A549 (cell line): ENCODE data around the gene CCL7. TPM values are rescaled to one million over a fixed set of nuclear protein-coding genes. Genes with fewer than 3 reads are reported as not detected.

Experiments
- ATAC-seq, 2 experiments: fragments of 200-7000 bp in 1 of 2; fragments of >200 bp in 1 of 2; cut with Nextera tagmentation in 1 of 2; cut with Tn5 transposase in 1 of 2; 3 replicates each; pipeline versions ENCODE4 v1.8.0 to v1.9.1; 2018 to 2020; ENCODE audit warnings: mild to moderate bottlenecking in 1 of 2, moderate library complexity in 1 of 2
- CTCF ChIA-PET: fragments of 300-600 bp; sonication (Branson Sonifier 250); formaldehyde crosslinking; extraction: SDS; loops from one replicate; lab custom pipeline; 2021; ENCODE audit warnings: antibody characterized with exemption, inconsistent platforms; lab: Yijun Ruan, JAX
- POLR2A ChIA-PET: fragments of 350-600 bp; formaldehyde crosslinking; extraction: SDS; loops from one replicate; lab custom pipeline; 2021; ENCODE audit warnings: antibody characterized with exemption, inconsistent platforms; lab: Yijun Ruan, JAX
- DNase-seq, 2 experiments: peaks; one replicate each; pipeline versions ENCODE4 v3.0.0 to v3.0.0-alpha.2; 2011 to 2016; ENCODE audit warnings: low read depth in 1 of 2, low spot score in 1 of 2
- FAIRE-seq: peaks from 2 replicates; lab custom pipeline; 2011; peaks lifted over from hg19 to GRCh38; lab: Jason Lieb, UNC
- H3K27ac ChIP-seq, 2 experiments: fragments of >200 bp; sonication (Bioruptor Twin); formaldehyde crosslinking; 3 replicates each; pipeline ENCODE4 v1.5.1; 2016 to 2017
- H3K4me1 ChIP-seq: fragments of >200 bp; sonication (Bioruptor Twin); formaldehyde crosslinking; 3 replicates; pipeline ENCODE4 v1.6.1; 2016
- H3K4me2 ChIP-seq: fragments of >200 bp; sonication (Bioruptor Twin); formaldehyde crosslinking; 3 replicates; pipeline ENCODE4 v1.6.1; 2016
- H3K4me3 ChIP-seq: fragments of >200 bp; sonication (Bioruptor Twin); formaldehyde crosslinking; 3 replicates; pipeline ENCODE4 v1.5.1; 2016
- H3K9me3 ChIP-seq: fragments of >200 bp; sonication (Bioruptor Twin); formaldehyde crosslinking; 3 replicates; pipeline ENCODE4 v1.6.1; 2016
- CEBPB ChIP-seq, 2 experiments: fragments of >200 bp in 1 of 2; sonication (Bioruptor Twin) in 1 of 2; formaldehyde crosslinking in 1 of 2; IDR thresholded peaks; 2 replicates each; pipeline ENCODE4 v1.6.1; 2012 to 2016
- HMGXB4 ChIP-seq: fragments of 250-450 bp; sonication (Bioruptor Pico); IDR thresholded peaks from 2 replicates; pipeline ENCODE4 v1.5.0; 2021; ENCODE audit warnings: mild to moderate bottlenecking, moderate library complexity, borderline replicate concordance
- MAFK ChIP-seq: fragments of 450-650 bp; IDR thresholded peaks from 2 replicates; pipeline ENCODE4 v1.6.1; 2014; ENCODE audit not compliant: partially characterized antibody
- MAX ChIP-seq: IDR thresholded peaks from 2 replicates; pipeline ENCODE4 v1.6.1; 2012
- POLR2AphosphoS2 ChIP-seq: conservative IDR thresholded peaks from 2 replicates; pipeline ENCODE4 v1.6.1; 2012; ENCODE audit warnings: low read length, improper control_type of control experiment, inconsistent platforms
- RAD21 ChIP-seq, 2 experiments: fragments of >200 bp in 1 of 2; sonication (Bioruptor Twin) in 1 of 2; formaldehyde crosslinking in 1 of 2; IDR thresholded peaks in 1 of 2; conservative IDR thresholded peaks in 1 of 2; 2 replicates in 1 of 2; 3 replicates in 1 of 2; pipeline ENCODE4 v1.6.1; 2012 to 2018; ENCODE audit warnings: inconsistent platforms in 1 of 2
- RFX5 ChIP-seq: fragments of 450-650 bp; IDR thresholded peaks from 2 replicates; pipeline ENCODE4 v1.7.1; 2014; ENCODE audit warnings: antibody characterized with exemption, mild to moderate bottlenecking, moderate library complexity
- RNF2 ChIP-seq: fragments of 200-600 bp; sonication (generic); IDR thresholded peaks from 2 replicates; pipeline ENCODE4 v1.6.1; 2016; ENCODE audit warnings: low read depth, mild to moderate bottlenecking, antibody characterized with exemption, moderate library complexity, borderline replicate concordance
- SREBF2 ChIP-seq: fragments of 450-650 bp; IDR thresholded peaks from 2 replicates; pipeline ENCODE4 v1.6.1; 2014; ENCODE audit warnings: mild to moderate bottlenecking, moderate library complexity
- WGBS: methylation state at CpG from one replicate; pipeline ENCODE4 v1.1.6; 2017; ENCODE audit errors: missing lambda C conversion rate; 5-methylcytosine and 5-hydroxymethylcytosine counted together
- polyA plus RNA-seq, 4 experiments: library from polyadenylated mRNA; depleted of rRNA in 3 of 4; stranded (reverse); fragments of >200 nt; fragmentation: RNase III in 1 of 4; extraction: RNeasy Plus Mini Kit Qiagen cat#74134 plus additional on column Dnase treatment in 1 of 4; gene quantifications; 2 replicates in 3 of 4; 3 replicates in 1 of 4; pipeline ENCODE4 v1.2.3, GENCODE V29; 2011 to 2017

CCL7 gene
- polyA plus RNA-seq, 2 of the 4 experiments (the other 2 are of a cell fraction): 0.17 TPM; not detected in 1

- CTCF ChIA-PET: interaction anchor here (2.6 kb wide), 1 partner anchor 47 kb away, joined by 11 read pairs; no protein-coding TSS in a partner anchor
- Histone ChIP-seq H3K4me3 (no peak overlapping the region), H3K4me2 (0 out of 3 replicates have a peak overlapping the region, but pooled peaks have one; percentile 6), H3K4me1 (no peaks in the 10 kb centered on the region; the same call in 2 of the 3 replicates), H3K9me3 (no peaks in the 10 kb centered on the region), H3K27ac (no peak overlapping the region)
- DNase-seq (no peak), FAIRE-seq (no peak), ATAC-seq (no peak)
- TF ChIP-seq SREBF2 (no peak), POLR2AphosphoS2 (no peak), CEBPB (IDR thresholded peaks at IDR 0.05) (peak in 1 of 2 experiments; percentile 48; a peak in 1 of 4 replicates), HMGXB4 (no peak)
- POLR2A ChIA-PET: no interaction called here
- 27% methylated on average over 4 of the region's 4 CpGs for WGBS
Observed at GRCh38 chr17:34314279-34314678, 44.3 kb downstream of the CCL7 start.

- ChIA-PET CTCF (interaction anchor here (0.8 to 8.2 kb wide), 3 partner anchors 42 to 118 kb away, joined by 3 to 51 read pairs (median 4); no protein-coding TSS in a partner anchor), POLR2A (no interaction called here)
- no peak overlapping the region for H3K27ac ChIP-seq
- no peak overlapping the region for H3K4me3 ChIP-seq
- TF ChIP-seq MAX (no peak), RAD21 (conservative IDR thresholded peaks at IDR 0.05 in 1 of 2, IDR thresholded peaks at IDR 0.05 in 1 of 2) (0 out of 5 replicates have a peak, but pooled peaks of 1 of the 2 experiments have one; percentile 10), RNF2 (no peak)
- no peak for FAIRE-seq
- no peaks in the 10 kb centered on the region for H3K9me3 ChIP-seq
- H3K4me2 ChIP-seq: no peak overlapping the region
- peak; percentile 59 to 81; a peak in 4 of 6 replicates for ATAC-seq
- 11% methylated on average over 3 of the region's 3 CpGs for WGBS
- H3K4me1 ChIP-seq: no peaks in the 10 kb centered on the region
- DNase-seq: peak; percentile 28 to 35
Observed at GRCh38 chr17:34318474-34318873, 48.5 kb downstream of the CCL7 start.

GRCh38 chr17:34319039-34319483 lies 49.0 kb downstream of the CCL7 start, which contains the start of gene CCL8:
Gene CCL8 (plus strand): TSS chr17:34319435. CDS start chr17:34319502, 67 bp downstream.
- POLR2A ChIA-PET: no interaction called here
- 60% methylated on average over 2 of the region's 2 CpGs for WGBS
- FAIRE-seq (no peak), ATAC-seq (no peak), DNase-seq (no peak)
- Histone ChIP-seq H3K4me3 (no peak within 1 kb of the TSS), H3K4me1 (no peaks in the 10 kb centered on the region), H3K4me2 (no peak within 1 kb of the TSS), H3K9me3 (no peaks in the 10 kb centered on the region; the same call in 2 of the 3 replicates), H3K27ac (no peak within 1 kb of the TSS)
- TF ChIP-seq MAFK (peak; percentile 93), RFX5 (no peak)
- CTCF ChIA-PET: interaction anchor here (0.8 to 8.2 kb wide), 4 partner anchors 13 to 118 kb away, joined by 3 to 51 read pairs (median 4); no protein-coding TSS in a partner anchor

Other genes with a start within 250 kb of the CCL7 start
- gene CCL2, start 14.9 kb upstream of the CCL7 start, polyA plus RNA-seq (2011; rRNA removed): 17.6 and 25.9 TPM in 2 replicates
- 130 to 161 TPM (median 144 TPM) in 3 replicates for gene CCL2, start 14.9 kb upstream of the CCL7 start, polyA plus RNA-seq (2017; fragmentation: RNase III; extraction: RNeasy Plus Mini Kit Qiagen cat#74134 plus additional on column Dnase treatment)
- gene CCL11, start 15.5 kb downstream of the CCL7 start, polyA plus RNA-seq (2011; rRNA removed): not detected in 2 replicates
- not detected in 3 replicates for gene CCL11, start 15.5 kb downstream of the CCL7 start, polyA plus RNA-seq (2017; fragmentation: RNase III; extraction: RNeasy Plus Mini Kit Qiagen cat#74134 plus additional on column Dnase treatment)
- not detected in 2 replicates for gene CCL8, start 49.2 kb downstream of the CCL7 start, polyA plus RNA-seq (2011; rRNA removed)
- gene CCL8, start 49.2 kb downstream of the CCL7 start, polyA plus RNA-seq (2017; fragmentation: RNase III; extraction: RNeasy Plus Mini Kit Qiagen cat#74134 plus additional on column Dnase treatment): not detected in 3 replicates
- gene CCL13, start 86.3 kb downstream of the CCL7 start, polyA plus RNA-seq (2011; rRNA removed): not detected in 2 replicates
- not detected in 3 replicates for gene CCL13, start 86.3 kb downstream of the CCL7 start, polyA plus RNA-seq (2017; fragmentation: RNase III; extraction: RNeasy Plus Mini Kit Qiagen cat#74134 plus additional on column Dnase treatment)
- not detected in 2 replicates for gene CCL1, start 93.0 kb downstream of the CCL7 start, polyA plus RNA-seq (2011; rRNA removed)
- gene CCL1, start 93.0 kb downstream of the CCL7 start, polyA plus RNA-seq (2017; fragmentation: RNase III; extraction: RNeasy Plus Mini Kit Qiagen cat#74134 plus additional on column Dnase treatment): not detected in 3 replicates